ENCODE results near the gene RNF4. TPM values are rescaled to one million over a fixed set of nuclear protein-coding genes. Genes with fewer than 3 reads are reported as not detected.
A peak's percentile ranks its signal among the peaks of the same experiment; 100 is the strongest.
"Not testable (repeated sequence)": the region's sequence is repeated elsewhere in the genome, so short reads cannot be mapped to it uniquely, and the experiment has no call there.

The RNF4 gene
- total RNA-seq, 1 donor from 2014 or later: 28.1 TPM

- not testable (repeated sequence) for FAIRE-seq; DNase-seq (ENCODE audit: low spot score in 2 of 2)
These were observed 45.3 kb downstream of the RNF4 start for GRCh38 chr4:2514193-2514592.

GRCh38 chr4:2514944-2515343 is 46.0 kb downstream of the RNF4 start:
- not testable (repeated sequence) for DNase-seq (ENCODE audit: low spot score in 2 of 2); FAIRE-seq

GRCh38 chr4:2515830-2516550 is 47.1 kb downstream of the RNF4 start:
- FAIRE-seq (no peak), DNase-seq (ENCODE audit: low spot score in 2 of 2) (no peak)

GRCh38 chr4:2516635-2517034 is 47.7 kb downstream of the RNF4 start:
- DNase-seq (ENCODE audit: low spot score in 2 of 2): no peak
- FAIRE-seq: no peak

- no peak for FAIRE-seq
- no peak for DNase-seq (ENCODE audit: low spot score in 2 of 2)
These were observed 57.7 kb downstream of the RNF4 start for GRCh38 chr4:2526559-2526958.

- no peak for FAIRE-seq
- no peak for DNase-seq (ENCODE audit: low spot score in 2 of 2)
These were observed 66.0 kb downstream of the RNF4 start for GRCh38 chr4:2534904-2535375.

GRCh38 chr4:2535376-2536192 is 66.7 kb downstream of the RNF4 start:
- DNase-seq (ENCODE audit: low spot score in 2 of 2): peak; percentile 16 to 34
- no peak for FAIRE-seq

- DNase-seq (ENCODE audit: low spot score in 2 of 2) (peak; percentile 93 to 96), FAIRE-seq (no peak)
These were observed 67.5 kb downstream of the RNF4 start, which contains the start of gene FAM193A for GRCh38 chr4:2536193-2537010. TSS of gene FAM193A (plus strand) at chr4:2536647. CDS start at chr4:2536916, 269 bp downstream.

GRCh38 chr4:2537011-2537830 is 68.3 kb downstream of the RNF4 start:
- FAIRE-seq: no peak
- DNase-seq (ENCODE audit: low spot score in 2 of 2): peak in 1 of 2 donors; percentile 22

- FAIRE-seq; DNase-seq (ENCODE audit: low spot score in 2 of 2): not testable (repeated sequence)
These were observed 74.8 kb downstream of the RNF4 start for GRCh38 chr4:2543580-2544191.

GRCh38 chr4:2545321-2546013 is 76.6 kb downstream of the RNF4 start:
- FAIRE-seq (no peak), DNase-seq (ENCODE audit: low spot score in 2 of 2) (no peak)

GRCh38 chr4:2546286-2546823 is 77.4 kb downstream of the RNF4 start:
- FAIRE-seq (no peak), DNase-seq (ENCODE audit: low spot score in 2 of 2) (no peak)

- not testable (repeated sequence) for DNase-seq (ENCODE audit: low spot score in 2 of 2); FAIRE-seq
These were observed 78.2 kb downstream of the RNF4 start for GRCh38 chr4:2546961-2547691.

GRCh38 chr4:2551118-2551517 is 82.2 kb downstream of the RNF4 start:
- FAIRE-seq (no peak), DNase-seq (ENCODE audit: low spot score in 2 of 2) (no peak)

- DNase-seq (ENCODE audit: low spot score in 2 of 2) (no peak), FAIRE-seq (no peak)
These were observed 83.9 kb downstream of the RNF4 start for GRCh38 chr4:2552806-2553205.

GRCh38 chr4:2558301-2558700 is 89.4 kb downstream of the RNF4 start:
- FAIRE-seq: no peak
- no peak for DNase-seq (ENCODE audit: low spot score in 2 of 2)

GRCh38 chr4:2560167-2560566 is 91.3 kb downstream of the RNF4 start:
- DNase-seq (ENCODE audit: low spot score in 2 of 2) (no peak), FAIRE-seq (no peak)

Data from frontal cortex (tissue), 4 donors.